Neural cell (in vitro differentiated cells): ENCODE results near the gene CHRD. TPM values are rescaled to one million over a fixed set of nuclear protein-coding genes. Genes with fewer than 3 reads are reported as not detected.

Experiments
- H2AFZ ChIP-seq: fragments of 200-600, 300-800 bp; sonication (generic), shearing (Covaris generic); 2 replicates; pipeline ENCODE4 v1.6.0; 2014; ENCODE audit warnings: low read depth, mild to moderate bottlenecking, antibody characterized with exemption, low read length, moderate library complexity
- H3F3A ChIP-seq: fragments of 200-600 bp; shearing (Covaris generic); 2 replicates; pipeline ENCODE4 v1.6.1; 2016; ENCODE audit warnings: mild to moderate bottlenecking, moderate library complexity, mixed read lengths, antibody characterized with exemption, low read length; ENCODE audit not compliant: insufficient read depth, poor library complexity, severe bottlenecking
- H3K27ac ChIP-seq: fragments of 200-600, 300-800 bp; sonication (generic), shearing (Covaris generic); 2 replicates; pipeline ENCODE4 v1.5.1; 2014; ENCODE audit warnings: mild to moderate bottlenecking, low read length, moderate library complexity
- H3K27me3 ChIP-seq: fragments of 300-800, 200-600 bp; sonication (generic), shearing (Covaris generic); 2 replicates; pipeline ENCODE4 v1.6.0; 2014; ENCODE audit warnings: mild to moderate bottlenecking, low read depth, low read length, moderate library complexity; ENCODE audit not compliant: insufficient read depth
- H3K36me3 ChIP-seq: fragments of 300-800, 200-600 bp; sonication (generic), shearing (Covaris generic); 2 replicates; pipeline ENCODE4 v1.5.1; 2014; ENCODE audit warnings: mild to moderate bottlenecking, antibody characterized with exemption, low read length, moderate library complexity; ENCODE audit not compliant: insufficient read depth
- H3K4me2 ChIP-seq: fragments of 300-800, 200-600 bp; sonication (generic), shearing (Covaris generic); 2 replicates; pipeline ENCODE4 v1.6.0; 2014; ENCODE audit warnings: mild to moderate bottlenecking, low read length
- H3K4me3 ChIP-seq: fragments of 300-800, 200-600 bp; sonication (generic), shearing (Covaris generic); 2 replicates; pipeline ENCODE4 v1.5.1; 2014; ENCODE audit warnings: mild to moderate bottlenecking, low read length, moderate library complexity
- H3K79me2 ChIP-seq: fragments of 200-600 bp; shearing (Covaris generic); replicated peaks from 2 replicates; pipeline ENCODE4 v1.6.0; 2014; ENCODE audit warnings: mild to moderate bottlenecking, low read length, moderate library complexity; ENCODE audit not compliant: insufficient read depth
- H3K9ac ChIP-seq: fragments of 300-800, 200-600 bp; sonication (generic), shearing (Covaris generic); 2 replicates; pipeline ENCODE4 v1.6.1; 2016; ENCODE audit warnings: mild to moderate bottlenecking, low read length, mixed read lengths
- H3K9me2 ChIP-seq: fragments of 200-600 bp; shearing (Covaris generic); 2 replicates; pipeline ENCODE4 v1.6.1; 2016; ENCODE audit warnings: mild to moderate bottlenecking, low read length, mixed read lengths; ENCODE audit not compliant: insufficient read depth
- H3K9me3 ChIP-seq: fragments of 200-600, 300-800 bp; sonication (generic), shearing (Covaris generic); 2 replicates; pipeline ENCODE4 v1.6.1; 2016; ENCODE audit warnings: mild to moderate bottlenecking, mixed run types, low read length, moderate library complexity, mixed read lengths
- H4K20me1 ChIP-seq: fragments of 200-600 bp; shearing (Covaris generic); 2 replicates; pipeline ENCODE4 v1.6.1; 2016; ENCODE audit warnings: mild to moderate bottlenecking, mixed run types; ENCODE audit not compliant: insufficient read depth
- EP300 ChIP-seq: fragments of 450-650 bp; conservative IDR thresholded peaks from 2 replicates; pipeline ENCODE4 v1.6.1; 2014; ENCODE audit warnings: antibody characterized with exemption, mild to moderate bottlenecking, moderate library complexity; ENCODE audit not compliant: poor library complexity, severe bottlenecking
- EZH2 ChIP-seq: fragments of 200-600, 300-800 bp; shearing (Covaris generic), sonication (generic); IDR thresholded peaks from 2 replicates; pipeline ENCODE4 v1.6.1; 2014; ENCODE audit warnings: antibody characterized with exemption, low read length, borderline replicate concordance, mild to moderate bottlenecking; ENCODE audit not compliant: insufficient read depth, poor library complexity, severe bottlenecking
- MXI1 ChIP-seq: fragments of 450-650 bp; conservative IDR thresholded peaks from 2 replicates; pipeline ENCODE4 v1.6.1; 2014; ENCODE audit warnings: antibody characterized with exemption, mild to moderate bottlenecking; ENCODE audit not compliant: poor library complexity, severe bottlenecking
- POLR2AphosphoS5 ChIP-seq: IDR thresholded peaks from 2 replicates; pipeline ENCODE4 v1.6.1; 2012
- RAD21 ChIP-seq: fragments of 450-650 bp; conservative IDR thresholded peaks from 2 replicates; pipeline ENCODE4 v1.6.1; 2014; ENCODE audit warnings: antibody characterized with exemption, mild to moderate bottlenecking, moderate library complexity
- SMC3 ChIP-seq: fragments of 450-650 bp; conservative IDR thresholded peaks from 2 replicates; pipeline ENCODE4 v1.6.1; 2014; ENCODE audit warnings: antibody characterized with exemption, mild to moderate bottlenecking, moderate library complexity; ENCODE audit not compliant: poor library complexity
- TAF1 ChIP-seq: IDR thresholded peaks from 2 replicates; pipeline ENCODE4 v1.6.1; 2012; ENCODE audit warnings: low read depth
- polyA plus RNA-seq: library from polyadenylated mRNA; depleted of rRNA; stranded (reverse); fragments of >200 nt; gene quantifications from 2 replicates; pipeline ENCODE4 v1.2.3, GENCODE V29; 2014
- TF ChIP-seq, protein P1 (sequence below): fragments of 450-650 bp; IDR thresholded peaks from 2 replicates; pipeline ENCODE4 v1.5.1; 2014; ENCODE audit warnings: antibody characterized with exemption, mild to moderate bottlenecking, moderate library complexity; ENCODE audit not compliant: poor library complexity, severe bottlenecking
- TF ChIP-seq, protein P2 (sequence below): IDR thresholded peaks from 2 replicates; pipeline ENCODE4 v1.6.1; 2012; ENCODE audit warnings: borderline replicate concordance

The CHRD gene
- polyA plus RNA-seq, 1 donor from 2014 or later = 2.9 TPM

DNA sequence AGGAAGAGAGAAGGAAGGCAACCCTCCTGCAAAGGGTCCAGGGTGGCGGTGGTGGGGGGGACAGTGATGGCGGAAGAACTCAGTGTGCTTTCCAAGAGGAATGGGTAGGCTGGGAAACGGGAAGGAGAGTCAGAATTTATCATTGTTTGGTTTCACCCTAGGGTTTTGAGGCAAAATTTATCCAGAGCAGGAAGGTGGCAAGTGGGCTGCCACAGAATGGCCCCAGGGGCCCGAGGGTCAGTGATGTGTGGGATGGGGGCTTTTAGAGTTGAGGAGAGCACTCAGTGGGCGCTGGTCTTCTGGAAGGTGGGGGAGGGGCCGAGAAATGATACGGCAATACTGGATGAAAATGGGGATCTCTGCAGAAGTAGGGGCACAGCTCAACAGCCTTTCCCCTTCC lies 41.9 kb upstream of the CHRD start:
- H3K27me3 ChIP-seq = no peaks in the 10 kb centered on the region
- peaks cover 10% of the 10 kb centered on the region for H3F3A ChIP-seq
- no peaks in the 10 kb centered on the region for H4K20me1 ChIP-seq
- no peaks in the 10 kb centered on the region for H3K9me3 ChIP-seq
- no peaks in the 10 kb centered on the region for H3K36me3 ChIP-seq
- no peaks in the 10 kb centered on the region for H3K9me2 ChIP-seq
- H3K4me3 ChIP-seq = peak overlapping the region; percentile 95
- H3K27ac ChIP-seq = peak overlapping the region; percentile 99
- peak overlapping the region; percentile 94 for H3K4me2 ChIP-seq
- peaks cover 37% of the 10 kb centered on the region for H3K79me2 ChIP-seq
- H3K9ac ChIP-seq = peak overlapping the region; percentile 98
- no peak overlapping the region for H2AFZ ChIP-seq
- TF ChIP-seq, protein P1, sequence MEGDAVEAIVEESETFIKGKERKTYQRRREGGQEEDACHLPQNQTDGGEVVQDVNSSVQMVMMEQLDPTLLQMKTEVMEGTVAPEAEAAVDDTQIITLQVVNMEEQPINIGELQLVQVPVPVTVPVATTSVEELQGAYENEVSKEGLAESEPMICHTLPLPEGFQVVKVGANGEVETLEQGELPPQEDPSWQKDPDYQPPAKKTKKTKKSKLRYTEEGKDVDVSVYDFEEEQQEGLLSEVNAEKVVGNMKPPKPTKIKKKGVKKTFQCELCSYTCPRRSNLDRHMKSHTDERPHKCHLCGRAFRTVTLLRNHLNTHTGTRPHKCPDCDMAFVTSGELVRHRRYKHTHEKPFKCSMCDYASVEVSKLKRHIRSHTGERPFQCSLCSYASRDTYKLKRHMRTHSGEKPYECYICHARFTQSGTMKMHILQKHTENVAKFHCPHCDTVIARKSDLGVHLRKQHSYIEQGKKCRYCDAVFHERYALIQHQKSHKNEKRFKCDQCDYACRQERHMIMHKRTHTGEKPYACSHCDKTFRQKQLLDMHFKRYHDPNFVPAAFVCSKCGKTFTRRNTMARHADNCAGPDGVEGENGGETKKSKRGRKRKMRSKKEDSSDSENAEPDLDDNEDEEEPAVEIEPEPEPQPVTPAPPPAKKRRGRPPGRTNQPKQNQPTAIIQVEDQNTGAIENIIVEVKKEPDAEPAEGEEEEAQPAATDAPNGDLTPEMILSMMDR = no peak
- TF ChIP-seq MXI1 = no peak
- no peak for TF ChIP-seq RAD21
- TF ChIP-seq EZH2 = no peak
- no peak for TF ChIP-seq POLR2AphosphoS5
- no peak for TF ChIP-seq EP300
- TF ChIP-seq TAF1 = no peak
- TF ChIP-seq SMC3 = no peak
- TF ChIP-seq, protein P2, sequence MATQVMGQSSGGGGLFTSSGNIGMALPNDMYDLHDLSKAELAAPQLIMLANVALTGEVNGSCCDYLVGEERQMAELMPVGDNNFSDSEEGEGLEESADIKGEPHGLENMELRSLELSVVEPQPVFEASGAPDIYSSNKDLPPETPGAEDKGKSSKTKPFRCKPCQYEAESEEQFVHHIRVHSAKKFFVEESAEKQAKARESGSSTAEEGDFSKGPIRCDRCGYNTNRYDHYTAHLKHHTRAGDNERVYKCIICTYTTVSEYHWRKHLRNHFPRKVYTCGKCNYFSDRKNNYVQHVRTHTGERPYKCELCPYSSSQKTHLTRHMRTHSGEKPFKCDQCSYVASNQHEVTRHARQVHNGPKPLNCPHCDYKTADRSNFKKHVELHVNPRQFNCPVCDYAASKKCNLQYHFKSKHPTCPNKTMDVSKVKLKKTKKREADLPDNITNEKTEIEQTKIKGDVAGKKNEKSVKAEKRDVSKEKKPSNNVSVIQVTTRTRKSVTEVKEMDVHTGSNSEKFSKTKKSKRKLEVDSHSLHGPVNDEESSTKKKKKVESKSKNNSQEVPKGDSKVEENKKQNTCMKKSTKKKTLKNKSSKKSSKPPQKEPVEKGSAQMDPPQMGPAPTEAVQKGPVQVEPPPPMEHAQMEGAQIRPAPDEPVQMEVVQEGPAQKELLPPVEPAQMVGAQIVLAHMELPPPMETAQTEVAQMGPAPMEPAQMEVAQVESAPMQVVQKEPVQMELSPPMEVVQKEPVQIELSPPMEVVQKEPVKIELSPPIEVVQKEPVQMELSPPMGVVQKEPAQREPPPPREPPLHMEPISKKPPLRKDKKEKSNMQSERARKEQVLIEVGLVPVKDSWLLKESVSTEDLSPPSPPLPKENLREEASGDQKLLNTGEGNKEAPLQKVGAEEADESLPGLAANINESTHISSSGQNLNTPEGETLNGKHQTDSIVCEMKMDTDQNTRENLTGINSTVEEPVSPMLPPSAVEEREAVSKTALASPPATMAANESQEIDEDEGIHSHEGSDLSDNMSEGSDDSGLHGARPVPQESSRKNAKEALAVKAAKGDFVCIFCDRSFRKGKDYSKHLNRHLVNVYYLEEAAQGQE = no peak

DNA sequence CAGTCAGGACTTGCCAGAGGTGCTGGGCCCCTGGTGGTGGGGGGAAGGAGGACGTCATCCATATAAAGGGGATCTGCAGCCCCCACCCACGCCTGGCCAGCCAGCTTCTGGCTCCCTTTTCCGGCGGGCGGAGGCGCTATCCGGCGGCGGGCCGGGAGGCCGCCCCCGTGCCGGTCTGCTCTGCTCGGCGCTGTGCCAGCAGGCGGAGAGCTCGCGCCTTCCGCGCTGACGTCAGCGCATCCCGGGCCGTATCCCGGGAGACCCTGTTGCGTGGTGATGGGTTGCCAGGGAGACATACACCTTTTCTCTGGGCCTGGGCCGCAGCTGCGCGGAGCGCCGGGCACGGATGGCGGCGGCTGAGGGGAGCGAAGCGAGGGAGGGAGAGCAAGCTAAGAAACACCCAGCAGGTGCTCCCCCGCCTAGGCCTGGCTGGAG lies 41.3 kb upstream of the CHRD start:
- Histone ChIP-seq H2AFZ (peak overlapping the region; percentile 38), H3F3A (peaks cover 10% of the 10 kb centered on the region), H3K9me2 (no peaks in the 10 kb centered on the region), H3K79me2 (peaks cover 37% of the 10 kb centered on the region), H3K27me3 (no peaks in the 10 kb centered on the region), H3K36me3 (no peaks in the 10 kb centered on the region), H3K27ac (peak overlapping the region; percentile 99), H3K4me2 (peak overlapping the region; percentile 98), H3K4me3 (peak overlapping the region; percentile 95), H3K9ac (peak overlapping the region; percentile 98), H4K20me1 (no peaks in the 10 kb centered on the region), H3K9me3 (no peaks in the 10 kb centered on the region)
- TF ChIP-seq EP300 = peak; percentile 81
- peak; percentile 41 for TF ChIP-seq RAD21
- peak; percentile 96 for TF ChIP-seq MXI1
- peak; percentile 92 for TF ChIP-seq POLR2AphosphoS5
- TF ChIP-seq, protein P1 = peak; percentile 67
- TF ChIP-seq, protein P2 = peak; percentile 72
- peak; percentile 54 for TF ChIP-seq SMC3
- TF ChIP-seq TAF1 = peak; percentile 83
- TF ChIP-seq EZH2 = no peak
